Psoas muscle (tissue), 8 donors: ENCODE data around the gene CBS. TPM values are rescaled to one million over a fixed set of nuclear protein-coding genes. Genes with fewer than 3 reads are reported as not detected.
"Not testable (repeated sequence)": the region's sequence is repeated elsewhere in the genome, so short reads cannot be mapped to it uniquely, and the experiment has no call there.

ENCODE experiments used
- ATAC-seq, 4 donors: fragments of 200-7000 bp; cut with Tn5 transposase; one replicate each; pipeline ENCODE4 v1.9.1; 2020; ENCODE audit warnings: moderate library complexity in 3 of 4, mild to moderate bottlenecking in 2 of 4
- DNase-seq, 2 donors: peaks; one replicate each; pipeline ENCODE4 v3.0.0-alpha.2; 2020
- H3K27ac ChIP-seq: fragments of 200-600 bp; one replicate; pipeline ENCODE4 v1.8.0; 2022
- H3K27me3 ChIP-seq, 3 donors: fragments of 200-600 bp in 1 of 3; one replicate each; pipeline versions ENCODE4 v1.6.1 to v1.8.0; 2013 to 2022; ENCODE audit warnings: low read length in 2 of 3, mild to moderate bottlenecking in 2 of 3, moderate library complexity in 1 of 3; ENCODE audit not compliant: insufficient read depth in 3 of 3
- H3K36me3 ChIP-seq, 2 donors: fragments of 200-600 bp in 1 of 2; one replicate each; pipeline versions ENCODE4 v1.6.1 to v1.8.0; 2013 to 2022; ENCODE audit warnings: low read depth in 1 of 2, mild to moderate bottlenecking in 1 of 2, moderate library complexity in 1 of 2; ENCODE audit not compliant: insufficient read depth in 1 of 2
- H3K4me1 ChIP-seq: fragments of 200-600 bp; one replicate; pipeline ENCODE4 v1.8.0; 2022
- H3K4me3 ChIP-seq: fragments of 200-600 bp; one replicate; pipeline ENCODE4 v1.8.0; 2022; ENCODE audit warnings: mild to moderate bottlenecking
- H3K9me3 ChIP-seq: fragments of 200-600 bp; one replicate; pipeline ENCODE4 v1.8.0; 2022
- CTCF ChIP-seq: fragments of 200-600 bp; IDR thresholded peaks from one replicate; pipeline ENCODE4 v1.8.0; 2022; ENCODE audit warnings: antibody characterized with exemption
- WGBS, 3 donors: extraction: QIAGEN DNeasy Blood & Tissue Kit; methylation state at CpG; one replicate each; pipeline versions ENCODE4 v1.1.6 to v1.1.7; 2013; 5-methylcytosine and 5-hydroxymethylcytosine counted together
- intact Hi-C, 2 donors: fragments of 100-400 bp; cut with DNase I; formaldehyde crosslinking; loops; one replicate each; pipeline versions ENCODE4 v1.11.0 to v1.14.2; 2022
- polyA plus RNA-seq, 3 donors: library from polyadenylated mRNA; stranded (reverse); fragments of 200-250 nt; gene quantifications; one replicate each; pipeline ENCODE4 v1.2.3, GENCODE V29; 2013
- total RNA-seq, 4 donors: library from RNA; stranded (reverse); fragmentation: NEBNext Ultra II Directional in 2 of 4; extraction: Animal tissue kit (Norgen Biotek cat#: 25700) in 2 of 4; gene quantifications; one replicate each; pipeline versions ENCODE4 v1.2.1 to v1.2.4, GENCODE V29; 2021 to 2023
- donor health status: healthy with polysubstance abuse.
- donor health status: DM: no; HTN: no; CAD: no; lungs with moderate emphysema.
- donor health status: Bipolar disorder and iron deficiency.
- donor health status: healthy.
- donor health status: DM: yes; HTN: yes; CAD: no.
- donor health status: DM: no; HTN: no; CAD: no.
- donor health status: DM: no; HTN: no; CAD: no.
- donor health status: DM: yes; HTN: yes; CAD: no.

Gene CBS
- total and polyA plus RNA-seq, 7 donors, result 1.1 to 2.6 (median 1.8) TPM

GRCh38 chr21:43018519-43018918, 57.1 kb downstream of the CBS start:
- Histone ChIP-seq H3K27ac (no peak overlapping the region), H3K4me3 (no peak overlapping the region), H3K36me3 (peaks cover 0 to 53% of the 10 kb centered on the region in 2 donors), H3K4me1 (no peaks in the 10 kb centered on the region), H3K27me3 (no peaks in the 10 kb centered on the region), H3K9me3 (no peaks in the 10 kb centered on the region)
- intact Hi-C loops, result no loop called here
- WGBS, 3 donors, result 86 to 94% (median 87%) methylated on average over 9 to 10 of the region's 10 CpGs
- ATAC-seq (no peak), DNase-seq (no peak)
- TF ChIP-seq CTCF, result no peak

GRCh38 chr21:43016728-43017127, 58.9 kb downstream of the CBS start:
- TF ChIP-seq CTCF, result no peak
- Histone ChIP-seq H3K9me3 (no peaks in the 10 kb centered on the region), H3K4me1 (no peaks in the 10 kb centered on the region), H3K4me3 (no peak overlapping the region), H3K27ac (no peak overlapping the region), H3K27me3 (no peaks in the 10 kb centered on the region), H3K36me3 (peaks cover 0 to 59% of the 10 kb centered on the region in 2 donors)
- DNase-seq (no peak), ATAC-seq (no peak)
- intact Hi-C loops, result no loop called here
- WGBS, 3 donors, result 94 to 95% (median 94%) methylated on average over 13 of the region's 13 CpGs

GRCh38 chr21:43015906-43016540, 59.6 kb downstream of the CBS start:
- TF ChIP-seq CTCF, result no peak
- DNase-seq (no peak), ATAC-seq (no peak)
- no peaks in the 10 kb centered on the region for H3K9me3 ChIP-seq
- no peak overlapping the region for H3K4me3 ChIP-seq
- 79 to 90% (median 84%) methylated on average over 13 of the region's 13 CpGs for WGBS, 3 donors
- H3K4me1 ChIP-seq, result no peaks in the 10 kb centered on the region
- H3K36me3 ChIP-seq, result peaks cover 0 to 59% of the 10 kb centered on the region in 2 donors
- intact Hi-C loops, result no loop called here
- H3K27ac ChIP-seq, result no peak overlapping the region
- no peaks in the 10 kb centered on the region for H3K27me3 ChIP-seq

DNA sequence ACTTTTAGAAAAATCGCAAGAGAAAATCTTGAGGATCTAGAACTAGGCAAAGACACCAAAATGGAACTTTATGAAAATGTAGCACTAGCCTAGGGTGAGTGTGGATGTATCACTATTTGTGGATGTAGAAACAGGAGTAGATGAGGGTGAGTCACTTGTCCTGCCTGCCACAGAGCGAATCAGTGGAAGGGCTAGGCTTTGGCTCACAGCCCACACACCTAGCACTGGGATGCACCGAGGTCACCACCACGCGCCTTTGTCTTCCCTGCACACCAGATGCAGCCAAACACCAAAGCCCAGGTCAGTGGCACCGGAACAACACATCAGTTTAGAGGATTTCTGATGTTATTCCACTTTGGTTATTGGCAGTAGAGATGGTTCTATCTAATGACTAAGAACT, 63.0 kb downstream of the CBS start:
- no peaks in the 10 kb centered on the region for H3K27me3 ChIP-seq
- DNase-seq, result no peak
- 93 to 95% (median 95%) methylated on average over 6 of the region's 6 CpGs for WGBS, 3 donors
- H3K27ac ChIP-seq, result no peak overlapping the region
- H3K4me3 ChIP-seq, result no peak overlapping the region
- TF ChIP-seq CTCF, result no peak
- ATAC-seq, result peak in 3 of 4 donors; percentile 64 to 68 (median 67)
- H3K36me3 ChIP-seq, result peaks cover 4 to 61% of the 10 kb centered on the region in 2 donors
- intact Hi-C loops, result no loop called here
- H3K4me1 ChIP-seq, result no peaks in the 10 kb centered on the region
- no peaks in the 10 kb centered on the region for H3K9me3 ChIP-seq

- 89 to 92% (median 92%) methylated on average over 4 of the region's 4 CpGs for WGBS, 3 donors
- DNase-seq (no peak), ATAC-seq (no peak)
- Histone ChIP-seq H3K4me1 (no peaks in the 10 kb centered on the region), H3K36me3 (peaks cover 4 to 53% of the 10 kb centered on the region in 2 donors), H3K4me3 (no peak overlapping the region), H3K27ac (no peak overlapping the region), H3K9me3 (no peaks in the 10 kb centered on the region), H3K27me3 (no peaks in the 10 kb centered on the region)
- no peak for TF ChIP-seq CTCF
- intact Hi-C loops, result no loop called here
Observed at GRCh38 chr21:43006874-43007208, 68.8 kb downstream of the CBS start.

GRCh38 chr21:43006051-43006873, 69.4 kb downstream of the CBS start:
- intact Hi-C loops, H3K9me3 ChIP-seq, DNase-seq, H3K27ac ChIP-seq, H3K27me3 ChIP-seq, H3K4me3 ChIP-seq, ATAC-seq, H3K4me1 ChIP-seq: not testable (repeated sequence)
- peaks cover 4 to 47% of the 10 kb centered on the region in 2 donors for H3K36me3 ChIP-seq
- 80 to 85% (median 85%) methylated on average over 14 of the region's 14 CpGs for WGBS, 3 donors
